Hematopoietic multipotent progenitor cell treated with erythropoietin and hydrocortisone succinate and interleukin-3 and kit ligand, for 17 days (in vitro differentiated cells): ENCODE measurements around the gene LIX1.

Experiments
- DNase-seq: peaks from one replicate; pipeline ENCODE4 v3.0.0-alpha.2; 2015; ENCODE audit warnings: low spot score

LIX1 gene

GRCh38 chr5:97074859-97075489, 67.4 kb downstream of the LIX1 start:
- no peak for DNase-seq

DNA sequence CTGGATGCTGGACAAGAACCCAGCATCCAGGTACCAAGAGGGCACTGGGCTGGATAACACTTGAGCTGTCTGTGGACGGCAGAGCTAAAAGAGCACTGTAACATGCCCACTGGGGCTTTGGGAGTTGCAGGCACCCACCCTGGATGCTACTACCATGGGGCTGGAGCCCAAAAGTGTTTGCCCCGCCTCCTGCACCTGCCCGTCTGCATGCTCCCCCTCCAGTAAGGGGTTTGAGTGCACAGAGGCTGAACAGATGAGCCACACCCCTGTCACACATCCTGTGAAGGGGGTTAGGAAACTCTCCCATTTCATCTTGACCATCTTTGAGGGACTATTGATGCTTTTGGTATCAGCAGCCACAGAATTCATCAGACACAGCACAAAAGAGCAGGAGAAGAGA, 69.0 kb downstream of the LIX1 start:
- no peak for DNase-seq

DNA sequence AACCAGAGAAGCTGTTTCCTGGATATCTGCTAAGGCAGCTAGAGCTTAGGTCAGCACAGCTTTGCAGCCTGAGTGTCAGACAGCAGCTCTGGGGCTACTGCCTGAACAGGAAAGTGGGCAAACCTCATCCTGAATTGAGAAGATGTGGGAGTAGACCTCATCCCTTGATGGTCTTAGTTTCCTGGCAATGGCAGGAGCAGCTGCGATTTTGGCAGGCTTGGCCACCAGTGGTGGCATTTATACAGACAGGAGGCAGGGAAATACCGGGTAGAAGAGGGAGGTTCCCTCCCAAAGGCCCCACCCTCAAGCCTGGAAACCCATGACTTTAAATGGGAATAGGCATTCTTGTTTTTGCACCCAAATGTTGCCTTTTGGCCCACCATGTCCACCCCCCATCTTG, 69.7 kb downstream of the LIX1 start:
- no peak for DNase-seq

DNA sequence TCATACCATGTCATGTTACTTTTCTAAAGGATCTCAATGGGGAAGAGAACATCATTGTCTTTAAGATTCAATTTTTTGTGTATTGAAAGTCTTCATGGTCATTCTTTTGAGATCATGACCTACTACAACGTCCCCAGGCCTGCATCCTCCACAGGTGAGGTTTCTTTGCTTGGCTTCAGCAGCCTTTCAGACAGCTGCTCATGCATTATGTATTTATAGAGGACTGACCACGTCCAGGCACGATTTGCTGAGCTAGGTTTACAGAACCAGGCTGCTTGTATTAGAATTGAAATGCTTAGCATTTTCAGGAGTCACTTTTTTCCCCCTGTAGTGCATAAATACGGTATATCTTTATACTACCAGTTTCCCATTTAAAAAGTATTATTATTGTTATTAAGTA, 70.4 kb downstream of the LIX1 start:
- DNase-seq = no peak

DNA sequence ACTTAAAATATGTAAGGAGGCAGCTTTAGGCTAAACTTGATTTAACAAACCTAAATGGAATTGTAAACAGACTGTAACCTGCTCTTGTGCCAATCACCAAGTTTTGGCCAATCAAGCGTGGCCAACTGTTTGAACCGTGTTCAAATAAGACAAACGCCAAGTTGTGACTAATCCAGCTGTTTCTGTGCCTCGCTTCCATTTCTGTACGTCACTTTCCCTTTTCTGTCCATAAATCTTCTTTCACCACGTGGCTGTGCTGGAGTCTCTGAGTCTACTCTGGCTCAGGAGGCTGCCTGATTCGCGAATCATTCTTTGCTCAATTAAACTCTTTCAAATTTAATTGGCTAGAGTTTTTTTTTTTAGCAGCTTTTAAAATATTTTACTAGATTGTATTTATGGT, 71.3 kb downstream of the LIX1 start:
- no peak for DNase-seq

DNA sequence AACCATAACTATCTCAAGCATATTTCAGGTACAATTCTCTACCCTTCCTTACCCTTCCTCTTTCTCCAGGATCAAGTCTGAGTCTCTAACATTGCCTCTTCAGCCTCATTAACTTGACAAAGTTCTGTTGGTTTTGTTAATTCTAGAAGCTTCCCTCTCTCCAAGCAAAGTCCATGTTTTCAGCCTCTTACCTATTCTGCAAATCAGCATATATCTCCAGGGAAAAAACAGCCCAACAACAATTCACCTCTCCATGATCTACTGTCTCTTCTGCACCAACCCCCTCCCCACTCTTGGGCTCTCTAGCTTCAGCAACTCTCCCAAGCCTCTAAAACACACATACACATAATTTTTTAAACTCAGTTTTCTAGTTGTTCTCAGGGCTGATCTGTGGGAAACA, 72.2 kb downstream of the LIX1 start:
- DNase-seq = no peak

DNA sequence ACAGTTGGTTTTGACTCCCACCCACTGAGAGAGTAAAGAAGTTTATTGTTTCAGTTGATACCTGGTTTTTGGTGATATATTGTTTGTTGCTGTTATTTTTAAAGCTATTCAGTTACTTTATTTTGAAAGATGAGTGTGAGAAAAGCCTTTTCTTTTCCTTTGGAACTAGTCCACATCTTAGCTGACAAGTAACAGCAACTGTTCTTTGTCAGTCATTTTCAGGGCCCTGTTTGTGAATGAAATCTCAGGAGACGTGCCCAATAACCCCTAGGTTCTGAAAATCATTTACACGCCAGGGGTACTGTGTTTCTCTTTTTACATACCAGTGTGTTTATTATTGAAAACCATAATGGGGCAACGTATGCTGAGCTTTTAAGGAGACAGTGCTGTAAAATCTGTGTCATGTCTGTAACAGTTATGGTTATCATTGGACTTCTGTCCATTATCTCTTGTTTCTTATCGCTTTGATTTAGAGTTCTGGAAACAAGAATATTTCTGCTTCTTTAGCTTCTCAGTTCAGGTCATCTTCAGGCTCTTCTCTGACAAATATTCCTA, 75.0 kb downstream of the LIX1 start:
- no peak for DNase-seq

- DNase-seq = no peak
These were observed 76.9 kb downstream of the LIX1 start for GRCh38 chr5:97065475-97065874.

GRCh38 chr5:97063251-97063650, 79.2 kb downstream of the LIX1 start:
- DNase-seq = no peak

GRCh38 chr5:97062046-97062445, 80.4 kb downstream of the LIX1 start:
- DNase-seq = no peak

GRCh38 chr5:97056263-97056662, 86.1 kb downstream of the LIX1 start:
- no peak for DNase-seq

DNA sequence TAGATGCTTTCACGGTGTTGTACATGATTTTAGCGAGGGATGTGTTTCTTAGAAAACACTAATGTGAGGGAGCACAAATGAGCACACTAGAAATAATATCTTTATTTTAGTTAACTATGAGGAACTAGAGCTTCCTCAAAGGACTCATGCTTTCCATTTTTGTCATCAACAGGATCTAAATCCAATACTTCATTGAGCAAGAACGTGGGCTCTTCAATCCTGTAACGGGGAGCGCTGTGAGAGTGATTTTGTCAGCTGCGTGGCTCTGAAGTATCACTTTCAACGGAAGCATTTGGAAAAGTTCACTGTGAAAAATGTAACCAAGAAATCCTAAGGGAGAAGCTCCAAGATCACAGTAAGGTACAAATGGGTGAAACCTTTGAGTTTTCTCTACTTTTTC, 93.2 kb downstream of the LIX1 start:
- no peak for DNase-seq

DNA sequence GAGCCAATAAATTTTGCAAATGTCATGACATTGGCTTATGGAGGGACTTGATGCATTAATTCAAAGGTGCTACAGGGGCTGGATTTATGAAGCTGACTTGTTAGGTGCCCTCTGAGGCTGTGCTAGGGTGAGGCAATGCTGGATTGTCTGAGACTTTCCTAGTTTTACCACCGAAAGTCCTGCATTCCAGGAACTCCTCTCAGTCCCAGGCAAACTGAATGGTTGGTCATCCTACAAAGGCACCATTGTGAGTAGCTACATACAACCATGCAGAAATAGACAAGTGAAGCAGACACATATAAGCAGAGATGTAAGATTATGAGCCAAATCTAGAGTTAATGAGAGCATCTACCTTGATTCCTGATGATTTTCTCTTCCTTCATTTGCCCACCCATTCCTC, 95.3 kb downstream of the LIX1 start:
- no peak for DNase-seq

GRCh38 chr5:97046270-97046982, 96.0 kb downstream of the LIX1 start:
- no peak for DNase-seq

GRCh38 chr5:97044052-97044451, 98.4 kb downstream of the LIX1 start:
- no peak for DNase-seq

DNA sequence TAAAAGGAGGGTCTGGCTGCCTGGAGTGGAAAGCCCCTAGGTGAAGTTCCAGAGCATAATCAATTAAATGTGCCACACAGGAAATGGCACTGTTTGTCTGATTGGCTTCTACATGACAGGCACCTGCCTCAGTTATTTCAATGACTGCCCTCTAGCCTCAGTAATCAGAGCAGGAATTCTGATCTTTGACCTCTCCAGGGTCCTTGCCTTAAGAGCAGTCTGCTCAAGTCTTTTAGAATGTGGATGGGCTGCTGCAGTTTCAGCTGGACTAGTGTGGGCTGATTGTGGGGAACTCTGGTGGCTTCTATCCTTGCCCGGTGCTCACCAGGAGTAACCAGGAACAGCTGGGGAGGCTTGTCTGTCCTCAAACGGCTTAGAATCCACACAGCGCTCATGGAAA, 98.9 kb downstream of the LIX1 start:
- DNase-seq = no peak

DNA sequence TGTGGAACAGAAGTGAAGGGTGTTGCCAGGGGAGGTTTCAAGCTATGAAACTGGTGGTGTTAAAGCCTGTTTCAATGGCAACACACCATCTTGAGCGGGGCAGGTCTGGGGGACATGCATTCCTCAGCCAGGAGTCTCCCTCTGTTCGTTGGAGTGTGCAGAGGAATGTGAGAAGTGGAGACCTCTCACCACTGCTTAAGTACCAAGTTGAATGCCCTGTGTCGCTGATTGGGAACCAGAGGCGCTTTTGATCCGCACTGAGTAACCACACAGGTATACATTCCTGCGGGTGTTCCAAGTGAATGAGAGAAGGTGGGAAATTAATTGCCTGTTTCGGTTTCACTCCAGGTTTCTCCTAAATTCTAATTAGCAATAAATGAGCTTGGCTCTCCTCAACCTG, 99.4 kb downstream of the LIX1 start:
- DNase-seq = no peak
